ENCODE results near the gene STRAP.
"Not testable (repeated sequence)": the region's sequence is repeated elsewhere in the genome, so short reads cannot be mapped to it uniquely, and the experiment has no call there.

The STRAP gene

DNA sequence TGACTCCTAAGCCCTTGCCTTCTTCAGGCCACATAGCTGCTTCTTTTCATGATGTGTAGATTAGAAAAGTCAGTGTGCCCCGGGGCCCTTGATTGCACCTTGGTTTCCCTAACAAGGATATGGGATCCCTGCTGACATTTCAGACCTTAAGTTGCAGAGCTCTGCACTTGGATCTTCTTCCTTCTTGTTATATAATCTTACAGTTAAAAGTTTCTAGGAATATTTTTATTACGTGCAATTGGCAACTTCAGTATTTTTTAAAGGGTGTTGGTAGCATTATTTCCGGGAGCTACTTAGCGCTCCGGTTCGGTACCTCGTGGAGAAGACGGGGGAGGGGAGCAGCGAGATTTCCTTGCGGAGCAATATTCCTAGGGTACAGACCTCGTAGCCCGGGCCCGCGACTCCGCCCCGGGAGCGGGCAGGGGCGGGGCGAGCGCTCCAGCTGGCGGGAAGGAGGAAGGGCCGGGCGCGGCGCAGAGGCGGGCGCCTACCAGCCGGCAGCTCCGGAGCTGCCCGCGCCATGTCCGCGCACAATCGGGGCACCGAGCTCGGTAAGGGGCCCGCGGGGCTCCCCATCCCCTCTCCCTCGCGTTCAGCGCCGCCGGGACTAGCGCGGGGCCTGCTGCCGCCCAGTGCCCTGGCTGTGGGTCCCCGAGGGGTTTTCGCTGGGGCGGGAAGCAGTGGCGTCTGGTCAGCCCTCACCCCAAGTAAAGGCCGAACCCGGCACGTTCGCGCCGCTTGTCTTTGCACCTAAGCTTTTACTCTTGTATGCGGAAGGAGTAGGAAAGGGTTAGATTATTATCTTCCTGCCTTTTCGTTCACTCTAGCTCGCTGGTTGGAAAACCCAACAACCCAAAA, 28.9 kb downstream of the STRAP start, which contains the start of gene DERA:
Gene DERA (plus strand): TSS at position 469 of the 858 bp plus-strand sequence. CDS start 52 bp downstream, at position 521.
- no peak for DNase-seq (ENCODE audit: low read depth, low spot score)
- peak within 1 kb of the TSS; percentile 57 for H3K4me3 ChIP-seq (ENCODE audit: low read length)

- DNase-seq (ENCODE audit: low read depth, low spot score), result not testable (repeated sequence)
- peak overlapping the region; percentile 57 for H3K4me3 ChIP-seq (ENCODE audit: low read length)
Measured at GRCh38 chr12:15911931-15912330, 29.7 kb downstream of the STRAP start.

DNA sequence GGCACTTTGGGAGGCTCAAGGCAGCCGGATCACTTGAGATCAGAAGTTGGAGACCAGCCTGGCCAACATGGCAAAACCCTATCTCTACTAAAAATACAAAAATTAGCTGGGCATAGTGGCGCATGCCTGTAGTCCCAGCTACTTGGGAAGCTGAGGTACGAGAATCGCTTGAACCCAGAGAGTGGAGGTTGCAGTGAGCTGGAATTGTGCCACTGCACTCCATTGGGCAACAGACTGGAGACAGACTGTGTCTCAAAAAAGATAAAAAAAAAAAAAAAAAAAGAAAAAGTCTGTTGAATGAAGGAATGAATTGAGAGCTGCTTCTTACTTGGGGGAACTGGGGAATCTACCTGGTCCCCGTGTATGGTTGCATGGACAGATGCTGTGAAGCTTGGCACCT, 31.9 kb downstream of the STRAP start:
- not testable (repeated sequence) for DNase-seq (ENCODE audit: low read depth, low spot score); H3K4me3 ChIP-seq (ENCODE audit: low read length)

DNA sequence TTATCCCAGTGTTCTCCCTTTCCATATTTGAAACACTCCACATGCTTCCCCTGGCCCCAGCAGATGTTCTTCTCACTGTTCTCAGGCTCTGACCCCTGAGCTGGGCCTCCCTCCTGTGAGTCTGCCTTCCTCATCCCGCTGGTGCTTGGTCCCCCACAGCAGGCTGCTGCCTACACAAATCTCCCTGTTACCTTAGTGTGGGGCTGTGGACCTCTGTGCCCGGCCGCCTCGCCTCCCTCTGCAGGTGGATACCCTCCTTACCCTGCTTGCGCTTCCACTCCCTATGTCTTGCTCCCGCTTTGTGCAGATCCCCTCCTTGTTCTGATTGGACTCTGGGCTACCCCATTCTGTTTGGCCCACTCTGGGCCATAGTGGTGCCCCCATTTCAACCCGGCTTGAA, 35.9 kb downstream of the STRAP start:
- no peak for DNase-seq (ENCODE audit: low read depth, low spot score)
- no peak overlapping the region for H3K4me3 ChIP-seq (ENCODE audit: low read length)

- no peak for DNase-seq (ENCODE audit: low read depth, low spot score)
- H3K4me3 ChIP-seq (ENCODE audit: low read length), result no peak overlapping the region
Measured at GRCh38 chr12:15919418-15919817, 37.2 kb downstream of the STRAP start.

- no peak overlapping the region for H3K4me3 ChIP-seq (ENCODE audit: low read length)
- no peak for DNase-seq (ENCODE audit: low read depth, low spot score)
Measured at GRCh38 chr12:15924956-15925355, 42.8 kb downstream of the STRAP start.

DNA sequence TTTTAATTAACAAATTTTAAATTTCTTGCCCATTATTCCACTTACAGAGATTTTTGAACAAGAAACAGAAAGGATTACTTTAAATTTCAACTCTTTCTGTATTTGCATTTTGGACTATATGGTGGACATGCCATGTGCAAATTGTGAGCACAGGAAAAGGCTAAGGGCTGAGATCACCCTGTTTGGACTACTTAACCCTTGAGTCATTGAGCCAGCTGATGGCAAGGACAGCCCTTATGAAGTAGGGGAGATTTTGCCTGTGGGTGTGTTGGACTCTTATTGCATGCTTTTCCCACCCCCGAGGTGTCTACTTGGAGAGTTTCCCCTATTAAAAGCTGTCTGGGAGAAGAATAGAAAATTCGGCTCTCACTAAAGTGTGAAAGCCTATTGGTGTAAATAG, 46.2 kb downstream of the STRAP start:
- H3K4me3 ChIP-seq (ENCODE audit: low read length), result no peak overlapping the region
- no peak for DNase-seq (ENCODE audit: low read depth, low spot score)

DNA sequence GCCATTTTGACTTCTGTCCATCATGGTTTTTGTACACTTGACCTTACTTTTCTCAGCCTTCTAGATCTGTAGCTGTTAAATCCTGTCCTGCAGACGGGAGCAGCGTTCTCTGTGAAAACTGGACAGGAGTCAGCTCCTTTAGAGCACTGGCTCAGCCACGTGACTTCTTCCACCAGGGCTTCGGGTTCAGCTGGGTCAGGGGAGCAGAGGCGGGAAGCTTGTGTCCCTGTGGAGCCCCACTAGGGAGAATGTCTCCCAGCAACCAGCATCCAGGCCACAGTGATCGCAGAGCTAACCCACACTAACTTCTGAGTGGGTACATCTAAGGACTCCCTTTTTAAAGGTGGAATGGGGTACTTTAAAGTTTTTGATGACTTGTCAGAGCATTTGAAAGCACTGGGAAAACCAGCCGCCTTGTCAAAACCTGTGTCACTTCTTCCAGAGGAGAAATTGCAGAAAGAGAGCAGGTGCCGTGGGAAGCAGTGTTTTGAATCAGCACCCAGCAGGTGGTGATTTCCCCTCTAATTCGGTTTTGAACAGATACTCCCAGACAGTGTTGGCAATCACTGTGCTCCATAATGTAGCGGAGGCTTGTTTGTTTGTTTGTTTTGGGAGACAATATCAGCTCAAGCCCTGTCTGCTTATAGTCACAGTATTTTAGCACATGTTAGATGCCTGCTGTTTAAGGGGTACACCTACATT, 46.8 kb downstream of the STRAP start:
- no peak overlapping the region for H3K4me3 ChIP-seq (ENCODE audit: low read length)
- DNase-seq (ENCODE audit: low read depth, low spot score), result no peak

- no peak for DNase-seq (ENCODE audit: low read depth, low spot score)
- H3K4me3 ChIP-seq (ENCODE audit: low read length), result no peak overlapping the region
Measured at GRCh38 chr12:15931590-15932053, 49.4 kb downstream of the STRAP start.

- H3K4me3 ChIP-seq (ENCODE audit: low read length), result no peak overlapping the region
- no peak for DNase-seq (ENCODE audit: low read depth, low spot score)
Measured at GRCh38 chr12:15932327-15932726, 50.1 kb downstream of the STRAP start.

DNA sequence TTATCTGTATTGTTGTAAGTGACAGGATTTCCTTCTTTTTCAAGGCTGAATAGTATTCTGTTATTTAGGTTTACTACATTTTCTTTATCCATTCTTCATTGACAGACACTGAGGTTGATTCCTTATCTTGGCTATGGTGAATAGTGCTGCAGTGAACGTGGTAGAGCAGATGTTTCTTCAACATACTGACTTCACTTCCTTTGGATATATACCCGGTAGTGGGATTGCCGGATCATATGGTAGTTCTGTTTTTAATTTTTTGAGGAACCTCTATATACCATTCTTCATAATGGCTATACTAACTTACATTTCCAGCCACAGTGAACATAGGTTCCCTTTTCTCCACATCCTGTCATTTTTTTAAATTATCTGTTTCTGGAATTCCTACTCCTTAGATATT, 50.8 kb downstream of the STRAP start:
- DNase-seq (ENCODE audit: low read depth, low spot score), result no peak
- no peak overlapping the region for H3K4me3 ChIP-seq (ENCODE audit: low read length)

DNA sequence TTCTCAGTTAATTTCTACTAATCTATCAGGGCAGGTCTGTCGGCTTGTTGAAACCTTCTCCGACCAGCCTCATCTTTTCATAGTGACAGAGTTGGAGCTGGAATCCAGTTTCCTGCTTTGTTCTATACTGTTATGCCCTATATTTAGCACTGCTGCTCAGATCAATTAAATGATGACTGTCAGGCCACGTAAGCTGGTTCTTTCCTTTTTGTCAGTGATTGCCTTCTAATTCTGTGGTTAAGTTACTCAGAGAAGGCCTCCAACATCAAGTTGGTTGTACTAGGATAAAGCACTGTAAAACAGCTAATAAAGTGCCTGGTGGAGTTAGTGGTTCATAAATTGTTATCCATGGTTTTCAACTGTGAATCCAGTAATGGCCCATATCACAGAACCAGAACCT, 51.6 kb downstream of the STRAP start:
- DNase-seq (ENCODE audit: low read depth, low spot score), result no peak
- H3K4me3 ChIP-seq (ENCODE audit: low read length), result no peak overlapping the region

GRCh38 chr12:15936751-15937150, 54.6 kb downstream of the STRAP start:
- no peak overlapping the region for H3K4me3 ChIP-seq (ENCODE audit: low read length)
- no peak for DNase-seq (ENCODE audit: low read depth, low spot score)

DNA sequence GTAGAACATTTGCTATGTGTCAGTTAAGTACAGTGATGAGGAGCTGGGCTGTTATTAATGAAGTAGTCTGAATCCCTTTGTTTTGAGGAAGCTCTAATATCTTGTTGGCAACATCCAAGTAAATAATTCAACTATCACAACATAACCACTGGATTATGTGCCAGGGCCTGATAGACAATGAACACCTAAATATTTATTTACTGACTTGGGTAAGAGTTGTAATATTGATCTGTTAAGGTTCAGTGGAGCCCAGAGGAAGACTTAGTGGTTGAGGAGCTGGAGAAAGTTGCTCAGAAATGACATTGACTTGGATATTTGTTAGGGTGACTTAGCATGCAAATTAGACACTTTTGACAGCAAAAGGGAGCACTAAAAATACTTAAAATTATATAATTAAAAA, 55.7 kb downstream of the STRAP start:
- no peak for DNase-seq (ENCODE audit: low read depth, low spot score)
- no peak overlapping the region for H3K4me3 ChIP-seq (ENCODE audit: low read length)

GRCh38 chr12:15939111-15939510, 56.9 kb downstream of the STRAP start:
- DNase-seq (ENCODE audit: low read depth, low spot score), result no peak
- H3K4me3 ChIP-seq (ENCODE audit: low read length), result no peak overlapping the region

- DNase-seq (ENCODE audit: low read depth, low spot score), result no peak
Measured at GRCh38 chr12:15942475-15942874, 60.3 kb downstream of the STRAP start.

GRCh38 chr12:15943519-15943918, 61.3 kb downstream of the STRAP start:
- not testable (repeated sequence) for DNase-seq (ENCODE audit: low read depth, low spot score)

More at GRCh38 chr12:15942475-15942874, 60.3 kb downstream of the STRAP start:
- H3K4me3 ChIP-seq (ENCODE audit: low read length), result no peak overlapping the region

DNA sequence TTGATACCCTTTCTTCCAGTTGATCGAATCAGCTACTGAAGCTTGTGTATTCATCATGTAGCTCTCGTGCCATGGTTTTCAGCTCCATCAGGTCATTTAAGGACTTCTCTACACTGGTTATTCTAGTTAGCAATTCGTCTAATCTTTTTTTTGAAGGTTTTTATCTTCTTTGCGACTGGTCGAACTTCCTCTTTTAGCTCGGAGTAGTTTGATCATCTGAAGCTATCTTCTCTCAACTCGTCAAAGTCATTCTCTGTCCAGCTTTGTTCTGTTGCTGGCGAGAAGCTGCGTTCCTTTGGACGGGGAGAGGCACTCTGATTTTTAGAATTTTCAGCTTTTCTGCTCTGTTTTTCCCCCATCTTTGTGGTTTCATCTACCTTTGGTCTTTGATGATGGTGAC, 66.3 kb downstream of the STRAP start:
- DNase-seq (ENCODE audit: low read depth, low spot score); H3K4me3 ChIP-seq (ENCODE audit: low read length): not testable (repeated sequence)

More at GRCh38 chr12:15943519-15943918, 61.3 kb downstream of the STRAP start:
- H3K4me3 ChIP-seq (ENCODE audit: low read length), result not testable (repeated sequence)
